KOPT-K1 (cell line): ENCODE results near the gene NRG3.
"Not testable (repeated sequence)": the region's sequence is repeated elsewhere in the genome, so short reads cannot be mapped to it uniquely, and the experiment has no call there.

Experiments
- H3K27ac ChIP-seq: fragments of 200-600 bp; sonication (generic); 2 replicates; pipeline ENCODE4 v1.5.1; 2016; ENCODE audit warnings: antibody characterized with exemption, mild to moderate bottlenecking, low read depth, low read length; ENCODE audit not compliant: poor library complexity, severe bottlenecking
- H3K36me3 ChIP-seq: fragments of 200-600 bp; sonication (generic); 2 replicates; pipeline ENCODE4 v1.5.1; 2017; ENCODE audit warnings: antibody characterized with exemption, mild to moderate bottlenecking, low read length, moderate library complexity; ENCODE audit not compliant: insufficient read depth
- H3K9me3 ChIP-seq: fragments of 200-600 bp; sonication (generic); 2 replicates; pipeline ENCODE4 v1.5.1; 2017; ENCODE audit warnings: antibody characterized with exemption, low read length, mild to moderate bottlenecking; ENCODE audit not compliant: insufficient read depth, poor library complexity, severe bottlenecking

The NRG3 gene

DNA sequence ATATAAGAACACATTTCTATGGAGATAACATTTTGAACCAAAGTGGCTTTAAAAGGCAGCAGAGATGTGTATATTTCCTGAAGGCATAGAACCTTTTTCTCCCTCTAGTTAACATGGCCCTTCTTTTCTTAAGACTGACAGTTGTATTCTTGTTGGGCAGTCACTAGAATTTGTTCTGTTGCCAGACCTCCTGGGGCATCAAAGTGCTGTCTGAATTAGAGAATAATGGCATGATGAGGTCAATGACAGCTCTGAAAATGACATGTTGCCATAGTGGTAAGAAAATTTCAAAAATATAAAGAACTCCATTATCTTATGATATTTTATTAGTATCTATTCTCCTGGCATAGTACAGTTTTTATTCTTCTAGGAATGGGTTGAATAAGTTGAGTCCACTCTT lies 446.7 kb downstream of the NRG3 start:
- Histone ChIP-seq H3K27ac (no peak overlapping the region), H3K36me3 (no peaks in the 10 kb centered on the region), H3K9me3 (no peaks in the 10 kb centered on the region)

- no peak overlapping the region for H3K27ac ChIP-seq
- H3K9me3 ChIP-seq, result no peaks in the 10 kb centered on the region
- H3K36me3 ChIP-seq, result no peaks in the 10 kb centered on the region
These were observed 456.7 kb downstream of the NRG3 start for GRCh38 chr10:82331716-82332115.

GRCh38 chr10:82335831-82336230 lies 460.8 kb downstream of the NRG3 start:
- H3K36me3 ChIP-seq, result no peaks in the 10 kb centered on the region
- H3K9me3 ChIP-seq, result no peaks in the 10 kb centered on the region
- H3K27ac ChIP-seq, result no peak overlapping the region

DNA sequence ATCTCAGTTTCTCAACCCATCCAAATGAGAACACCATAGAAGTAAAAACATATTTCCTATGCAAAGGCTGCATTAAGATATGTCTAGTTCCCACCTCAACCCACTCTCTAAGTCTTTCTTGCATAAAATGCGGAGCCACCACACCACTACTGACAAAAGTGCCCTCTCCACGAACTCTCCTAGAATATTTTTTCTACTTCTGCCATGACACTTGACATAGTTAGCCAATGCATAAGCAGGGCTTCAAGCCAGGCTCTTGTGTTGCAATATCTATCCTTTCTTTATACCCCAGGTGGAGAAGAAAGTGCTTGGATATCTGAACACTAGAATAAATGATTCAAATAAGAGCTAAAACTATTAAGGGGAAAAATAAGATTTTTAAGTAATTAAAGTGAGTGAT lies 465.2 kb downstream of the NRG3 start:
- H3K36me3 ChIP-seq, result no peaks in the 10 kb centered on the region
- H3K27ac ChIP-seq, result no peak overlapping the region
- H3K9me3 ChIP-seq, result no peaks in the 10 kb centered on the region

DNA sequence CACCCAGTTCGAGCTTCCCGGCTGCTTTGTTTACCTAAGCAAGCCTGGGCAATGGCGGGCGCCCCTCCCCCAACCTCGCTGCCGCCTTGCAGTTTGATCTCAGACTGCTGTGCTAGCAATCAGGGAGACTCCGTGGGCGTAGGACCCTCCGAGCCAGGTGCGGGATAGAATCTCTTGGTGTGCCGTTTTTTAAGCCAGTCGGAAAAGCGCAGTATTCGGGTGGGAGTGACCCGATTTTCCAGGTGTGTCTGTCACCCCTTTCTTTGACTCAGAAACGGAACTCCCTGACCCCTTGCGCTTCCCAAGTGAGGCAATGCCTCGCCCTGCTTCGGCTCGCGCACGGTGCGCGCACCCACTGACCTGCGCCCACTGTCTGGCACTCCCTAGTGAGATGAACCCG lies 474.6 kb downstream of the NRG3 start:
- H3K9me3 ChIP-seq, H3K36me3 ChIP-seq, H3K27ac ChIP-seq: not testable (repeated sequence)

DNA sequence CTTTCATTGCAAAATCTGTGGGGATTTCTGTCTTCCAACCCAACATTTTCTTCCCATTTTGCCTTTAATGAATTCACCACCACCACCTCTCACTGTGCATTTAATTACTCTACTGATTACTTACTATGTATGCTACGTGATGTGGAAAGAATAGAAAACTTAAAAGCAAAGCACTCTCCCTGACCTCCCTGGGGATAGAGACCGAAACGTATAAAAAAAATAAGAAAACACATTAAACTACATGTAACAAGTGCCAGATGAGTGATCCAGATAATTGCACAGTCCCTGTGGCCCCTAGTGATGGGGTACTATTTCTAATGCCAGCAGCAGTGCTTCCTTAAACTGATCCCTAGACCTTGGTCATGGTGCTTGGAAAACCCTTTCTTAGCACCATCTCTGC lies 478.4 kb downstream of the NRG3 start:
- H3K9me3 ChIP-seq, result no peaks in the 10 kb centered on the region
- H3K36me3 ChIP-seq, result no peaks in the 10 kb centered on the region
- H3K27ac ChIP-seq, result no peak overlapping the region

DNA sequence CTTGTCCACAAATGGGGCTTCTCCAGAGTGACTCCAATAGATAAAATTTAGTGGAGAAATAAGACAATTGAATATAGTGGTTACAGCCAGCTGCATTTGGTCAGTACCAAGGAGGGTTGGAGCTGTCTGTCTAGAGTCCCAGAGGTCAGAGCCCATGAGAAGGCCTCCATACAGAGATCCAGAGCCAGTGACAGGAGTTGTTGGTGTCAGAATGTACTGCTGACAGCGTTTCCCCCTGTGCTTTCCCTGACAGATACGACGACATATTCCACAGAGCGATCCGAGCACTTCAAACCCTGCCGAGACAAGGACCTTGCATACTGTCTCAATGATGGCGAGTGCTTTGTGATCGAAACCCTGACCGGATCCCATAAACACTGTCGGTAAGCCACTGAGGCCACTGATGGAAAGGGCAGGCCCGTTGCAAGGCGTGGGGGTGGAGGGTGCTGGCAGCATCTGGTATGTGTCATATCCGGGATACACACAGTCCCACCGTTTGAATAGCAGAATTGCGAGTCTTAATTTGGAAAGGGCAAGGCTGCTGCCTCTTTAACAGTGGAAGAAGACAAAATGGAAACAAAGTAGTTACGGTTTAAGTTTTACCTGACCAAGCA lies 483.6 kb downstream of the NRG3 start:
- H3K27ac ChIP-seq, result no peak overlapping the region
- no peaks in the 10 kb centered on the region for H3K9me3 ChIP-seq
- no peaks in the 10 kb centered on the region for H3K36me3 ChIP-seq

GRCh38 chr10:82361256-82361655 lies 486.3 kb downstream of the NRG3 start:
- H3K27ac ChIP-seq, result no peak overlapping the region
- no peaks in the 10 kb centered on the region for H3K9me3 ChIP-seq
- H3K36me3 ChIP-seq, result no peaks in the 10 kb centered on the region

DNA sequence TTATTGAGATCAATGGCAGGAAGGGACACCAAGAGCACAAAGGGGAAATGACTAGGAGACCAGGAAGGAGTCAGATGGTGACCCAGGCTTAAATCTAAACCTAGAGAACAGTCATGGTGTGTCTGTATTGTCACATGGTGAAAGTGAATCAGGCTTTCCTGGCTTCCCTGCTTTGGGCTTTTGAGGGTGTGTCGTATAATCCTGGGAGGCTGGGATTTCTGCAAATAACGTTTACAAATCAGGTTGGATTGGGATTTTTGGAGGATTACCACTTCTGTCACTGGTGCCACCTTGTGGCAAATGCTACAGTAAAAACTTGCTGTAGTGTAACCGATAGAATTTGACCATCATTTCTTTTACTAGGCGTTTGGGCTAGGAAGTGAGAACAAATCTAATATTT lies 502.6 kb downstream of the NRG3 start:
- H3K9me3 ChIP-seq, result no peaks in the 10 kb centered on the region
- no peak overlapping the region for H3K27ac ChIP-seq
- no peaks in the 10 kb centered on the region for H3K36me3 ChIP-seq

DNA sequence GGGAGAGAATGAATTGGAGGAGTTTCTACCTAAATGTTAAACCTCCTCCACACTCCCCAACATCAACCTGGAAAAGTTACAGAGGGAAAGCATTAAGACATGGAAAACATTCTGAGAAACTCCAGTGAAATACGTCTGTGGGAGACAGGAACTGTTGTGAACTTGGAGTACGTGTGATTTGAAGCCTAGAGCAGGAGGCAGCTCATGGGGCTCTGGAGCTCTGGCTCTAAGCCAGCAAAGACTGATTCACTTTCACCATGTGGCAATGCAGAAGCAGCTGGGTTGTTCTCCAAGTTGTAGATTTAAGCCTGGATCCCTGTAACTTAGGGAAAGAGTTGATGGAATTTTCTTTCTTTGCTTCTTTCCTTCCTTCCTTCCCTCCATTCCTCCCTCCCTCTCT lies 503.2 kb downstream of the NRG3 start:
- Histone ChIP-seq H3K27ac (no peak overlapping the region), H3K36me3 (no peaks in the 10 kb centered on the region), H3K9me3 (no peaks in the 10 kb centered on the region)

DNA sequence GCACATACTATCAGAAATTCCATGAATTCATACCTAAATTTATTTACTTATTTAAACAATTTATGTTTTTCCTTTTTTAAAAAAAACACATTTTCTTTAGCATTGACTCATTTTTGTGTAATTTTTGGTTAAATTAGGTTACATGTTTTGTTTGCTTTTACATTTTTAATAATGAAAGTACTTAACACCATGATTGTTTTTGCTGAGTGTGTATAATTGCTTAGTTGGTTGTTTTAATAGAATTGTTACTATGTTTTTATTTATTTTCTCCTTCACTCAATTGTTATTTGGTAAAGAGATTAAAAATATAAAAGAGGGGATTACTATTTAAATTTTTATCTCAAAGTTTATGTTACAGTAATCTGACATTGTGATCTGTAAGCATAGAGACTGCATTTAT lies 508.4 kb downstream of the NRG3 start:
- Histone ChIP-seq H3K36me3 (no peaks in the 10 kb centered on the region), H3K27ac (no peak overlapping the region), H3K9me3 (no peaks in the 10 kb centered on the region)

DNA sequence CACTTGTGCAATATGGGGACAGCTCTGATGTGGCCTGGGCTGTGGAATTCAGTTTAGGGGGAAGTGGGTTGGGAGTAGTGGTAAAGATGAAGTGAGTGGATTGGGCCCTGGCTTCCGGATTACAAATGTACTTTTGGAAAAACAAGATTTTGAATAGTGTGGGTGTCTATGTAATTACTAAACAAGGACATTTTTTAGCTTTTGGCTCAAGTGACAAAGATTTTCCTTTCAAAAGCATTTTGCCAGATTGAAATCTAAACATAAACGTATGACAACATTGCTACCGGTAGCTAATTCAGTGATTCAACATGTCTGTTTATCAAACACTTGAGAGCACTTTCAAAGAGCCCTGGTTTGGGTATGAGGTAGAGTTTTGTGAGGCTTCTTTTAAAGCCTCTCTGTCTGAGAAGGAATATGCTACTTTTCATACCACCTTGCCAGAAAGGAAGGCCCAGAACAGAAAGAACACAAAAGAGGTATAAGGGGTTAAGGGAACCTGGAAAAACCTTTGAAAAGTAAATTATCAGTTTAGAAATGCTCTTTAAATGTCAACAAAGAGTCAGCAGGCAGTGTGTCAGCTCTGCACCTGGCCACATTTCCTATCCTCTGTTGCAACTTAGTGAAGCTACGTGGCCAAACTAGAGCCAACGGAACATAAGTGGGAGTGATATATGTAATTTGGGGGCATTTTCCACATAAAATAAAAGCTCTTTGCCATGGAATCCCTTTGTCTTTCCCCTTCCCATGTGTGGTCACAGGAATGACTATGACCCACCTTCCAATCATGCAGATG lies 516.1 kb downstream of the NRG3 start:
- Histone ChIP-seq H3K9me3 (no peaks in the 10 kb centered on the region), H3K36me3 (no peaks in the 10 kb centered on the region), H3K27ac (no peak overlapping the region)

DNA sequence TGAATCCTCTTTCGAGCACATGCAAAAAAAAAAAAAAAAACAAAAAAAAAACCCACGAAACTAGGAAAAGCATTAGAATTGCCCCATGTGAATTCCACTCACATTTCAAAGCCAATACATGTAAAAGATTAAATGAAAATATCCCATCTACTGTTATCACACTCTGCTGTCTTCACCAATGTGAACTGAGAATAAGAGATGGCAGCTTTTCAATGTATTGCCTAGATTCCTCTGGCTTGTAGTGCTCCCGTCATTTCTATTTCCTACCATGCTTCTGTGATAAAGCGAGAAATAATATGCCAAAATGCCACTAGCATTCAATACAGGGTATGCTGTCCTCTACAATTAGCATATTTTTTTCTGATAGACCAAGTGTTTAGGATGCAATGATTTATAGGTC lies 517.0 kb downstream of the NRG3 start:
- Histone ChIP-seq H3K27ac (no peak overlapping the region), H3K9me3 (no peaks in the 10 kb centered on the region), H3K36me3 (no peaks in the 10 kb centered on the region)

DNA sequence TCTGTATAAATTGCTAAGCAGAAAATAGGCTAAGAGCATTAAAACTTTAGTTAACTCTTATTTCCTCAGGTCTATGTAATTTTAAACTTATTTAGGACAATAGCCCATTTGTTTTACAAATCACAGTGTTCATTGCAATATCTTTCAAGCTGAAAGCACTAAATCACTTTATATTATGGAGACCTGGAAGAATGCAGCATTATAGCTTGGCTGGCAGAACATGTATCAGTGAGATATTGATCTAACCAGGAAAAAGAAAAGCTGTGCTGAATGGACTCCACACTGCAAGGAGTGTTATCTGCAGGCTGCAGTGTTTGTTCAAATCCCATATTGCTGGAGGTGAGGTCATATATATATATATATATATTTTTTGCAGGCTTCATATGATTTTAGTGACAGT lies 517.5 kb downstream of the NRG3 start:
- H3K9me3 ChIP-seq, result no peaks in the 10 kb centered on the region
- H3K36me3 ChIP-seq, result no peaks in the 10 kb centered on the region
- no peak overlapping the region for H3K27ac ChIP-seq

- no peaks in the 10 kb centered on the region for H3K36me3 ChIP-seq
- no peak overlapping the region for H3K27ac ChIP-seq
- no peaks in the 10 kb centered on the region for H3K9me3 ChIP-seq
These were observed 519.1 kb downstream of the NRG3 start for GRCh38 chr10:82394122-82394521.

GRCh38 chr10:82394987-82395386 lies 520.0 kb downstream of the NRG3 start:
- Histone ChIP-seq H3K36me3 (no peaks in the 10 kb centered on the region), H3K27ac (no peak overlapping the region)

More at GRCh38 chr10:82394987-82395386, 520.0 kb downstream of the NRG3 start:
- no peaks in the 10 kb centered on the region for H3K9me3 ChIP-seq
